ENCODE data around the gene UQCR10.

UQCR10 gene

DNA sequence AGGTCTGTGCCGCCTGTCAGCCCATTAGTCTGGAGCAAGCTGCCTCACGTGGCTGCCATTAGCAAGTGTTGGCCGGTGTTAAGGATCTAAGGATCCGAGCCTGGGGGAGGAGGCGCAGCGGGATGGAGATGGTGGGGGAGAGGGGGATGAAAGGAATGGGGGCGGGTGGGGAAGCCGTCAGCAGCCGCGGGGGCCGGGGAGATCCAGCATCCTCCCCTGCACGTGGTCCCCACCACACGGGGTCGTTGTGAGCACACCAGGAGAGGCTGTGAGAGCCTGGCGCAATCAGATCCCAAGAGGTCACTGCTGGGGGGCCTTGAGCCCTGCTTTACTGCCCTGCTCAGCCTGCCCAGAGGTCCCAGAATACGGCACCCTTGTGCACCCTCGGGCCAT lies 40.0 kb upstream of the UQCR10 start:
- Histone ChIP-seq H3K9me3 (ENCODE audit: insufficient read depth, low read length) (no peaks in the 10 kb centered on the region), H4K20me1 (ENCODE audit: insufficient read depth, low read length) (no peaks in the 10 kb centered on the region), H3K4me3 (ENCODE audit: low read length) (peak overlapping the region; percentile 32; the same call in 1 of the 2 replicates), H3K27ac (ENCODE audit: low read length) (no peak overlapping the region), H3K9ac (ENCODE audit: low read length) (no peak overlapping the region), H3K4me1 (ENCODE audit: low read length) (no peaks in the 10 kb centered on the region), H3K79me2 (ENCODE audit: low read length) (no peaks in the 10 kb centered on the region), H2AFZ (ENCODE audit: low read depth, low read length) (no peak overlapping the region), H3K27me3 (ENCODE audit: low read depth, low read length) (0 out of 2 replicates have a peak, but pooled peaks cover 4% of the 10 kb centered on the region), H3K36me3 (replicated peaks; ENCODE audit: low read depth, low read length) (no peaks in the 10 kb centered on the region), H3K4me2 (ENCODE audit: low read length) (peak overlapping the region; percentile 54)
- TF ChIP-seq, protein P1, sequence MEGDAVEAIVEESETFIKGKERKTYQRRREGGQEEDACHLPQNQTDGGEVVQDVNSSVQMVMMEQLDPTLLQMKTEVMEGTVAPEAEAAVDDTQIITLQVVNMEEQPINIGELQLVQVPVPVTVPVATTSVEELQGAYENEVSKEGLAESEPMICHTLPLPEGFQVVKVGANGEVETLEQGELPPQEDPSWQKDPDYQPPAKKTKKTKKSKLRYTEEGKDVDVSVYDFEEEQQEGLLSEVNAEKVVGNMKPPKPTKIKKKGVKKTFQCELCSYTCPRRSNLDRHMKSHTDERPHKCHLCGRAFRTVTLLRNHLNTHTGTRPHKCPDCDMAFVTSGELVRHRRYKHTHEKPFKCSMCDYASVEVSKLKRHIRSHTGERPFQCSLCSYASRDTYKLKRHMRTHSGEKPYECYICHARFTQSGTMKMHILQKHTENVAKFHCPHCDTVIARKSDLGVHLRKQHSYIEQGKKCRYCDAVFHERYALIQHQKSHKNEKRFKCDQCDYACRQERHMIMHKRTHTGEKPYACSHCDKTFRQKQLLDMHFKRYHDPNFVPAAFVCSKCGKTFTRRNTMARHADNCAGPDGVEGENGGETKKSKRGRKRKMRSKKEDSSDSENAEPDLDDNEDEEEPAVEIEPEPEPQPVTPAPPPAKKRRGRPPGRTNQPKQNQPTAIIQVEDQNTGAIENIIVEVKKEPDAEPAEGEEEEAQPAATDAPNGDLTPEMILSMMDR (IDR thresholded peaks at IDR 0.05; ENCODE audit: low read depth, low read length), result peak; percentile 65
- TF ChIP-seq EZH2phosphoT487 (IDR thresholded peaks at IDR 0.05; ENCODE audit: low read depth), result no peak

DNA sequence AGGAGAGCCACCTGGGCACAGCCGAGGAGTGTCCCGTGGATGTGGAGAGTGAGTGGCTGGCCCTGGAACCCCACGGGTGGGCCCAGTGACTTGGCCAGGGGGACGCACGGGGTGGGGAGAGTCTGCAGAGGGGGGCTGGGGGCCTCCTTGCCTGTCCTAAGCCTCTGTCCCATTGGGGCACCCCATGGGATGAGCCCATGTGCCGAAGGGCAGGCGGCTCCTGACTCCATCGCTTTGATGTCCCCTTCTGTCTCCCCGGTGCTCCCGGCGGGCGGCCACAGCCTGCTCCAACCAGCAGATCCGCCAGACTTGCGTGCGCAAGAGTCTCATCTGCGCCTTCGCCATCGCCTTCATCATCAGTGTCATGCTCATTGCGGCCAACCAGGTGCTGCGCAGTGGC lies 38.0 kb upstream of the UQCR10 start:
- Histone ChIP-seq H3K4me2 (ENCODE audit: low read length) (no peak overlapping the region), H3K4me3 (ENCODE audit: low read length) (no peak overlapping the region), H3K79me2 (ENCODE audit: low read length) (no peaks in the 10 kb centered on the region), H3K27ac (ENCODE audit: low read length) (no peak overlapping the region), H2AFZ (ENCODE audit: low read depth, low read length) (no peak overlapping the region), H3K4me1 (ENCODE audit: low read length) (peaks cover 13% of the 10 kb centered on the region), H3K9ac (ENCODE audit: low read length) (no peak overlapping the region), H4K20me1 (ENCODE audit: insufficient read depth, low read length) (no peaks in the 10 kb centered on the region), H3K9me3 (ENCODE audit: insufficient read depth, low read length) (no peaks in the 10 kb centered on the region), H3K27me3 (ENCODE audit: low read depth, low read length) (0 out of 2 replicates have a peak, but pooled peaks cover 4% of the 10 kb centered on the region), H3K36me3 (replicated peaks; ENCODE audit: low read depth, low read length) (no peaks in the 10 kb centered on the region)
- TF ChIP-seq, protein P1 (IDR thresholded peaks at IDR 0.05; ENCODE audit: low read depth, low read length), result no peak
- TF ChIP-seq EZH2phosphoT487 (IDR thresholded peaks at IDR 0.05; ENCODE audit: low read depth), result no peak

DNA sequence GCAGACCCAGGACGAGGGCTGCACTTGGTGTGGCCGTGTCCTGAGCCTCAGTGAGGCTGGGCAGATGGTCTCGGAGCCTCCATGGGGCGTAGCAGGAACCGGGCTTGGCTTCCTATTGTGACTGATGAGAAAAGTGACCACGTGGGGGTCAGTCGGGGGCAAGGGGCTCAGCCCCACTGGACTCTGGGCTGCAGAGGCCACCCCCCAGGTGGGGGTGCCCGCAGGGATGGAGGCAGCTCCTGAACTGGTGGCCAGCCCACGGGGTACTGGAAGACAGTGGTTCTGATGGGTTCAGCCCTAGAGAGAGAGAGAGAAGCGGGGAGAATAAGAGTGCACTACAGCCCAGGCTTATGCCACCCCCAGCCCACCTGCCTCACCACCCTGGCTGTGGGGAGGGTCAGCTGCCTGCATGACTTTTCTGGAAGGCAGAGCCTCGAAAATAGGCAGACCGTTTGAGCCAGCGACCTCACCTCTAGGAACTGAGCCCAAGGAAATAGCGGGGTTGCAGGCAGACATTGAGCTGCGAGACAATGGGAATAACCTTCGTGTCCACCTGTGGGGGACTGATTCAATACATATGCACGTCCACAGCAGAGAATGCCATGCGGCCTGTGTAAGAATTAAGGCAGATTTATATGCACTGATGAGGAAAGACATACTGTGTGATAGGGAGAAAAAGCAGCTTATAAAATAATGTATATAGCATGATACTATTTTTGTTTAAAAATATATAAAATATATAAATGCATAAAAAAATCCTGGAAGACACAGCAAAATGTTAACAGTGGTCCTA lies 35.9 kb upstream of the UQCR10 start:
- H3K36me3 ChIP-seq (replicated peaks; ENCODE audit: low read depth, low read length), result no peaks in the 10 kb centered on the region
- no peak overlapping the region for H3K9ac ChIP-seq (ENCODE audit: low read length)
- no peak overlapping the region for H3K4me3 ChIP-seq (ENCODE audit: low read length)
- H3K4me1 ChIP-seq (ENCODE audit: low read length), result peaks cover 17% of the 10 kb centered on the region
- no peak overlapping the region for H3K27ac ChIP-seq (ENCODE audit: low read length)
- no peaks in the 10 kb centered on the region for H3K9me3 ChIP-seq (ENCODE audit: insufficient read depth, low read length)
- no peak overlapping the region for H2AFZ ChIP-seq (ENCODE audit: low read depth, low read length)
- no peak for TF ChIP-seq EZH2phosphoT487 (IDR thresholded peaks at IDR 0.05; ENCODE audit: low read depth)
- TF ChIP-seq, protein P1 (IDR thresholded peaks at IDR 0.05; ENCODE audit: low read depth, low read length), result no peak
- no peaks in the 10 kb centered on the region for H4K20me1 ChIP-seq (ENCODE audit: insufficient read depth, low read length)
- no peaks in the 10 kb centered on the region for H3K79me2 ChIP-seq (ENCODE audit: low read length)
- no peaks in the 10 kb centered on the region for H3K27me3 ChIP-seq (ENCODE audit: low read depth, low read length)
- no peak overlapping the region for H3K4me2 ChIP-seq (ENCODE audit: low read length)

DNA sequence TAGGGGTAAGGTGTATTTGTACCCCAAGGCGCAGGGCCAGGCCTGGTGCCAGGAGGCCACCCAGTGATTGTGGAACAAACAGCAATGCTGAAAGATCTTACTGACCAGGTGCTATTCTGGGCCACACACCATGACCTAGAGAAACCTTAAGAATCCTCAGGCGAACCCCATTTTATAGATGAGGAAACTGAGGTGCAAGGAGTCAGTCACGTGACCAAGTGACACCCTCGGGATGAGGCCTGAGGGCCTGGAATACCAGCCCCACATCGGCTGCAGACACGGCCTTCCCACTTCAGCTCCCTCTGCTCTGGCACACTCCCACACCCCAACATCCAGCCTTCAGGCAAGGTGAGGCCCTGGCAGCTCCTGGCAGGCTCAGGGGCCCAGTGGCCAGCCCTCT lies 34.3 kb upstream of the UQCR10 start:
- Histone ChIP-seq H3K4me3 (ENCODE audit: low read length) (no peak overlapping the region), H3K4me1 (ENCODE audit: low read length) (peaks cover 17% of the 10 kb centered on the region), H3K9ac (ENCODE audit: low read length) (no peak overlapping the region), H3K27me3 (ENCODE audit: low read depth, low read length) (no peaks in the 10 kb centered on the region), H4K20me1 (ENCODE audit: insufficient read depth, low read length) (no peaks in the 10 kb centered on the region), H3K4me2 (ENCODE audit: low read length) (no peak overlapping the region), H3K36me3 (replicated peaks; ENCODE audit: low read depth, low read length) (no peaks in the 10 kb centered on the region), H3K9me3 (ENCODE audit: insufficient read depth, low read length) (no peaks in the 10 kb centered on the region), H3K79me2 (ENCODE audit: low read length) (no peaks in the 10 kb centered on the region), H3K27ac (ENCODE audit: low read length) (no peak overlapping the region), H2AFZ (ENCODE audit: low read depth, low read length) (no peak overlapping the region)
- TF ChIP-seq, protein P1 (IDR thresholded peaks at IDR 0.05; ENCODE audit: low read depth, low read length), result no peak
- TF ChIP-seq EZH2phosphoT487 (IDR thresholded peaks at IDR 0.05; ENCODE audit: low read depth), result no peak
